HepG2 (cell line): ENCODE measurements around the gene PRTN3. TPM values are rescaled to one million over a fixed set of nuclear protein-coding genes. Genes with fewer than 3 reads are reported as not detected.

Source experiments
- ATAC-seq: fragments of 200-7000 bp; cut with Tn5 transposase; 3 replicates; pipeline ENCODE4 v1.9.1; 2020; ENCODE audit warnings: mild to moderate bottlenecking, moderate library complexity
- BruUV-seq: library from RNA; stranded (reverse); fragments of 400-500 nt; replicated peaks from 2 replicates; lab custom pipeline; 2021; lab: Mats Ljungman, UMichigan
- CTCF ChIA-PET: fragments of 300-600 bp; formaldehyde crosslinking; extraction: SDS; loops from one replicate; lab custom pipeline; 2021; ENCODE audit warnings: low total read pairs, inconsistent platforms, low intra/inter-chr PET ratio; lab: Yijun Ruan, JAX
- POLR2A ChIA-PET: fragments of 350-600 bp; sonication (Branson Sonifier 250); formaldehyde crosslinking; loops from one replicate; lab custom pipeline; 2020; ENCODE audit warnings: antibody characterized with exemption, inconsistent platforms; lab: Yijun Ruan, JAX
- DNase-seq: peaks from one replicate; pipeline ENCODE4 v3.0.0-alpha.2; 2015; ENCODE audit warnings: low spot score
- FAIRE-seq: peaks from 3 replicates; lab custom pipeline; 2011; peaks lifted over from hg19 to GRCh38; lab: Jason Lieb, UNC
- H2AFZ ChIP-seq: one replicate; pipeline ENCODE4 v1.6.1; 2011; ENCODE audit warnings: low read length, inconsistent platforms
- H3K27ac ChIP-seq: fragments of 300-600 bp; 3 replicates; pipeline ENCODE4 v1.8.0; 2011; ENCODE audit warnings: mixed run types, mild to moderate bottlenecking, mixed read lengths, low read length, inconsistent platforms; ENCODE audit not compliant: insufficient read depth; ENCODE audit errors: extremely low read length
- H3K27me3 ChIP-seq, 2 experiments: fragments of 200-600 bp in 1 of 2; 2 replicates in 1 of 2; 3 replicates in 1 of 2; pipeline versions ENCODE4 v1.6.0 to v1.8.0; 2011; ENCODE audit warnings: low read length in 2 of 2, mild to moderate bottlenecking in 2 of 2, moderate library complexity in 2 of 2, inconsistent platforms in 1 of 2; ENCODE audit not compliant: insufficient read depth in 2 of 2, control insufficient read depth in 1 of 2
- H3K36me3 ChIP-seq, 2 experiments: fragments of 200-600 bp in 1 of 2; replicated peaks in 1 of 2; 2 replicates in 1 of 2; 3 replicates in 1 of 2; pipeline versions ENCODE4 v1.5.1 to v1.8.0; 2011; ENCODE audit warnings: low read length in 2 of 2, inconsistent platforms in 1 of 2; ENCODE audit not compliant: insufficient read depth in 2 of 2, control insufficient read depth in 1 of 2
- H3K4me1 ChIP-seq: 2 replicates; pipeline ENCODE4 v1.5.1; 2012; ENCODE audit warnings: low read length, inconsistent platforms; ENCODE audit not compliant: insufficient read depth
- H3K4me2 ChIP-seq: 2 replicates; pipeline ENCODE4 v1.6.0; 2011; ENCODE audit warnings: low read depth, low read length, inconsistent platforms
- H3K4me3 ChIP-seq, 3 experiments: fragments of 200-600 bp in 1 of 3; sonication (generic), shearing (Covaris generic) in 1 of 3; replicated peaks in 1 of 3; 2 replicates each; pipeline ENCODE4 v1.5.1; 2011 to 2016; ENCODE audit warnings: low read length in 3 of 3, inconsistent platforms in 2 of 3, low read depth in 2 of 3, mild to moderate bottlenecking in 2 of 3, control low read depth in 1 of 3, mixed read lengths in 1 of 3; ENCODE audit not compliant: insufficient read depth in 1 of 3
- H3K79me2 ChIP-seq: one replicate; pipeline ENCODE4 v1.6.1; 2011; ENCODE audit warnings: low read length, inconsistent platforms; ENCODE audit not compliant: insufficient read depth
- H3K9ac ChIP-seq: 2 replicates; pipeline ENCODE4 v1.6.0; 2011; ENCODE audit warnings: mild to moderate bottlenecking, low read depth, low read length, inconsistent platforms; ENCODE audit not compliant: insufficient read depth
- H3K9me3 ChIP-seq: 2 replicates; pipeline ENCODE4 v1.5.1; 2012; ENCODE audit warnings: mild to moderate bottlenecking, low read length
- H4K20me1 ChIP-seq: 2 replicates; pipeline ENCODE4 v1.6.0; 2011; ENCODE audit warnings: inconsistent platforms, mild to moderate bottlenecking, low read length, moderate library complexity; ENCODE audit not compliant: insufficient read depth
- FOSL2 ChIP-seq: sonication (generic); formaldehyde crosslinking; IDR thresholded peaks from 2 replicates; pipeline ENCODE4 v1.4.0; 2020; ENCODE audit warnings: missing genetic modification reagents
- KAT8 ChIP-seq: IDR thresholded peaks from 2 replicates; pipeline ENCODE4 v1.6.1; 2016; ENCODE audit warnings: missing genetic modification reagents, missing compliant biosample characterization
- MTF2 ChIP-seq: sonication (generic); formaldehyde crosslinking; IDR thresholded peaks from 2 replicates; pipeline ENCODE4 v1.5.0; 2020; ENCODE audit warnings: missing genetic modification reagents, borderline replicate concordance
- NPAS2 ChIP-seq: sonication (generic); formaldehyde crosslinking; IDR thresholded peaks from 2 replicates; pipeline ENCODE4 v1.8.0; 2022; ENCODE audit warnings: mild to moderate bottlenecking, missing genetic modification reagents, borderline replicate concordance
- REL ChIP-seq: sonication (generic); formaldehyde crosslinking; conservative IDR thresholded peaks from 2 replicates; pipeline ENCODE4 v1.8.0; 2022; ENCODE audit warnings: mild to moderate bottlenecking, missing genetic modification reagents, moderate library complexity
- RXRA ChIP-seq: sonication (generic); formaldehyde crosslinking; IDR thresholded peaks from 2 replicates; pipeline ENCODE4 v1.5.1; 2020; ENCODE audit warnings: missing genetic modification reagents
- RXRB ChIP-seq: IDR thresholded peaks from 2 replicates; pipeline ENCODE4 v1.6.1; 2016; ENCODE audit warnings: borderline replicate concordance, missing genetic modification reagents, missing compliant biosample characterization
- SALL1 ChIP-seq: sonication (generic); formaldehyde crosslinking; IDR thresholded peaks from 2 replicates; pipeline ENCODE4 v1.8.0; 2022; ENCODE audit warnings: mild to moderate bottlenecking, missing genetic modification reagents
- SP4 ChIP-seq: sonication (generic); formaldehyde crosslinking; IDR thresholded peaks from 2 replicates; pipeline ENCODE4 v1.8.1; 2023; ENCODE audit warnings: mild to moderate bottlenecking, missing genetic modification reagents
- TAF1 ChIP-seq: sonication (generic); formaldehyde crosslinking; IDR thresholded peaks from 2 replicates; pipeline ENCODE4 v1.4.0; 2020; ENCODE audit warnings: missing genetic modification reagents
- THRA ChIP-seq: sonication (generic); formaldehyde crosslinking; IDR thresholded peaks from 2 replicates; pipeline ENCODE4 v1.4.0; 2020; ENCODE audit warnings: missing genetic modification reagents, borderline replicate concordance
- ZC3H4 ChIP-seq: sonication (generic); formaldehyde crosslinking; IDR thresholded peaks from 2 replicates; pipeline ENCODE4 v1.4.0; 2020; ENCODE audit warnings: missing genetic modification reagents, borderline replicate concordance
- ZFP91 ChIP-seq: sonication (generic); formaldehyde crosslinking; IDR thresholded peaks from 2 replicates; pipeline ENCODE4 v1.9.0; 2022; ENCODE audit warnings: missing genetic modification reagents, mild to moderate bottlenecking, borderline replicate concordance
- ZKSCAN8 ChIP-seq: IDR thresholded peaks from 2 replicates; pipeline ENCODE4 v1.6.1; 2016; ENCODE audit warnings: borderline replicate concordance, missing genetic modification reagents, missing compliant biosample characterization
- ZMYM3 ChIP-seq: sonication (generic); formaldehyde crosslinking; IDR thresholded peaks from 2 replicates; pipeline ENCODE4 v1.5.1; 2020; ENCODE audit warnings: mild to moderate bottlenecking, missing genetic modification reagents
- ZNF34 ChIP-seq: sonication (generic); formaldehyde crosslinking; IDR thresholded peaks from 2 replicates; pipeline ENCODE4 v1.4.0; 2020; ENCODE audit warnings: mild to moderate bottlenecking, missing genetic modification reagents, borderline replicate concordance
- ZNF350 ChIP-seq: sonication (generic); formaldehyde crosslinking; IDR thresholded peaks from 2 replicates; pipeline ENCODE4 v1.4.0; 2020; ENCODE audit warnings: mild to moderate bottlenecking, low read depth, missing genetic modification reagents, borderline replicate concordance
- ZNF431 ChIP-seq: sonication (generic); formaldehyde crosslinking; IDR thresholded peaks from 2 replicates; pipeline ENCODE4 v1.9.0; 2022; ENCODE audit warnings: missing genetic modification reagents, low read depth, mild to moderate bottlenecking, borderline replicate concordance
- ZNF589 ChIP-seq: sonication (generic); formaldehyde crosslinking; conservative IDR thresholded peaks from 2 replicates; pipeline ENCODE4 v1.8.0; 2022; ENCODE audit warnings: mild to moderate bottlenecking, moderate library complexity, missing genetic modification reagents
- ZNF768 ChIP-seq: sonication (generic); formaldehyde crosslinking; IDR thresholded peaks from 2 replicates; pipeline ENCODE4 v1.4.0; 2020; ENCODE audit warnings: missing genetic modification reagents
- WGBS: methylation state at CpG from one replicate; pipeline ENCODE4 v1.1.6; 2017; ENCODE audit warnings: low lambda C conversion rate; 5-methylcytosine and 5-hydroxymethylcytosine counted together
- in situ Hi-C: cut with HindIII; loops from 2 replicates; pipeline ENCODE4 v1.10.0; 2017; ENCODE audit warnings: low pct_unique_long_range_greater_than_20kb; ENCODE audit not compliant: extremely low pct_ligation_motif_present
- intact Hi-C: fragments of 100-400 bp; cut with micrococcal nuclease; formaldehyde crosslinking; loops from one replicate; pipeline ENCODE4 v1.10.0; 2022; ENCODE audit not compliant: unreplicated experiment
- polyA plus RNA-seq, 8 experiments: library from polyadenylated mRNA; depleted of rRNA in 3 of 8; stranded (reverse) in 7 of 8; unstranded in 1 of 8; fragments of >200 nt; fragmentation: Illumina TruSeq in 4 of 8; extraction: Trizol in 4 of 8; gene quantifications; 2 replicates each; pipeline versions ENCODE4 v1.2.1 to v1.2.3, GENCODE V29; 2011 to 2016; ENCODE audit warnings: low read depth in 4 of 8, missing spikeins in 1 of 8, mixed read lengths in 1 of 8; ENCODE audit not compliant: insufficient read depth in 1 of 8
- total RNA-seq, 5 experiments: library from RNA; depleted of rRNA; stranded (reverse); fragments of >200 nt; fragmentation: Illumina TruSeq; extraction: Trizol; gene quantifications; 2 replicates each; pipeline ENCODE4 v1.2.3, GENCODE V29; 2016; ENCODE audit warnings: low read depth in 1 of 5

Gene PRTN3
- total and polyA plus RNA-seq, 2 of the 13 experiments (the other 11 are each of a cell fraction or from before 2014, with no cell fraction given): not detected

- BruUV-seq: no TSS peak
- WGBS: 15% methylated on average over 13 of the region's 28 CpGs
- CTCF ChIA-PET: no interaction called here
- Histone ChIP-seq H3K4me3 (peak overlapping the region in 1 of 3 experiments; percentile 24; a peak in 1 of 6 replicates), H3K4me2 (peak overlapping the region; percentile 54; the same call in 1 of the 2 replicates), H3K4me1 (peaks cover 21% of the 10 kb centered on the region; the same call in 1 of the 2 replicates), H3K27ac (no peak overlapping the region), H3K36me3 (no peaks in the 10 kb centered on the region), H3K27me3 (peaks cover 10 to 49% of the 10 kb centered on the region in 2 experiments), H2AFZ (no peak overlapping the region), H3K9me3 (no peaks in the 10 kb centered on the region), H4K20me1 (no peaks in the 10 kb centered on the region), H3K79me2 (no peaks in the 10 kb centered on the region), H3K9ac (no peak overlapping the region)
- FAIRE-seq (no peak), ATAC-seq (peak; percentile 62), DNase-seq (no peak)
- in situ Hi-C loops: loop anchor here (10.0 kb wide), 1 partner anchor 86 kb away; no protein-coding TSS in a partner anchor
- POLR2A ChIA-PET: interaction anchor here (0.9 to 1.1 kb wide), 2 partner anchors 51 to 68 kb away, joined by 3 to 4 read pairs; no protein-coding TSS in a partner anchor
- intact Hi-C loops: no loop called here
- no peak for TF ChIP-seq KAT8 (CRISPR knock-in tag)
- no peak for TF ChIP-seq REL (CRISPR knock-in tag)
- 0 out of 2 replicates have a peak, but pooled peaks have one; percentile 20 for TF ChIP-seq TAF1
- TF ChIP-seq ZC3H4 (CRISPR knock-in tag): no peak
- TF ChIP-seq ZKSCAN8 (CRISPR knock-in tag): peak; percentile 99
- peak; percentile 81 for TF ChIP-seq RXRA (CRISPR knock-in tag)
- 0 out of 2 replicates have a peak, but pooled peaks have one; percentile 46 for TF ChIP-seq ZFP91 (CRISPR knock-in tag)
- no peak for TF ChIP-seq ZNF589 (CRISPR knock-in tag)
- TF ChIP-seq ZMYM3: 0 out of 2 replicates have a peak, but pooled peaks have one; percentile 34
- TF ChIP-seq ZNF350 (CRISPR knock-in tag): no peak
- no peak for TF ChIP-seq FOSL2 (CRISPR knock-in tag)
- TF ChIP-seq MTF2 (CRISPR knock-in tag): peak; percentile 83; the same call in 1 of the 2 replicates
- 0 out of 2 replicates have a peak, but pooled peaks have one; percentile 25 for TF ChIP-seq RXRB (CRISPR knock-in tag)
- TF ChIP-seq THRA: peak; percentile 80; the same call in 1 of the 2 replicates
- no peak for TF ChIP-seq ZNF34
- no peak for TF ChIP-seq SP4 (CRISPR knock-in tag)
- TF ChIP-seq NPAS2 (CRISPR knock-in tag): no peak
- 0 out of 2 replicates have a peak, but pooled peaks have one; percentile 16 for TF ChIP-seq SALL1 (CRISPR knock-in tag)
- TF ChIP-seq ZNF431 (CRISPR knock-in tag): no peak
- TF ChIP-seq ZNF768 (CRISPR knock-in tag): 0 out of 2 replicates have a peak, but pooled peaks have one; percentile 15
Measured at GRCh38 chr19:850221-850978, 9.6 kb downstream of the PRTN3 start.
